Esophagus (tissue), 2 donors: Measurements from ENCODE around the gene KRTAP4-16. TPM values are rescaled to one million over a fixed set of nuclear protein-coding genes. Genes with fewer than 3 reads are reported as not detected.
"Not testable (repeated sequence)": the region's sequence is repeated elsewhere in the genome, so short reads cannot be mapped to it uniquely, and the experiment has no call there.

Source experiments
- H3K27ac ChIP-seq, 2 donors: one replicate each; pipeline ENCODE4 v1.5.1; 2013; ENCODE audit warnings: low read depth in 2 of 2, mild to moderate bottlenecking in 2 of 2, inconsistent platforms in 1 of 2, low read length in 1 of 2, moderate library complexity in 1 of 2
- H3K27me3 ChIP-seq, 2 donors: one replicate each; pipeline ENCODE4 v1.6.1; 2013; ENCODE audit warnings: low read length in 2 of 2, control low read depth in 1 of 2, mild to moderate bottlenecking in 1 of 2; ENCODE audit not compliant: insufficient read depth in 2 of 2, control insufficient read depth in 1 of 2
- H3K36me3 ChIP-seq, 2 donors: one replicate each; pipeline ENCODE4 v1.6.1; 2013; ENCODE audit warnings: low read length in 1 of 2; ENCODE audit not compliant: control insufficient read depth in 2 of 2, insufficient read depth in 2 of 2
- H3K4me1 ChIP-seq, 2 donors: one replicate each; pipeline ENCODE4 v1.6.1; 2013; ENCODE audit warnings: low read length in 1 of 2; ENCODE audit not compliant: control insufficient read depth in 2 of 2, insufficient read depth in 2 of 2
- H3K4me3 ChIP-seq, 2 donors: one replicate each; pipeline ENCODE4 v1.5.1; 2013; ENCODE audit warnings: low read length in 2 of 2, mild to moderate bottlenecking in 2 of 2, low read depth in 1 of 2, moderate library complexity in 1 of 2
- H3K9me3 ChIP-seq, 2 donors: one replicate each; pipeline ENCODE4 v1.6.1; 2013; ENCODE audit warnings: mild to moderate bottlenecking in 2 of 2, low read depth in 1 of 2, low read length in 1 of 2, moderate library complexity in 1 of 2; ENCODE audit not compliant: control insufficient read depth in 2 of 2, insufficient read depth in 1 of 2
- WGBS, 2 donors: extraction: QIAGEN DNeasy Blood & Tissue Kit; methylation state at CpG; one replicate each; pipeline ENCODE4 v1.1.7; 2013; 5-methylcytosine and 5-hydroxymethylcytosine counted together
- polyA plus RNA-seq, 2 donors: library from polyadenylated mRNA; stranded (reverse); fragments of 200-250 nt; gene quantifications; one replicate each; pipeline ENCODE4 v1.2.3, GENCODE V29; 2013
- donor health status: healthy with polysubstance abuse.
- donor health status: Bipolar disorder and iron deficiency.

KRTAP4-16 gene
- polyA plus RNA-seq, 2 donors = not detected

GRCh38 chr17:41121742-41122141, 19.7 kb upstream of the KRTAP4-16 start:
- Histone ChIP-seq H3K9me3 (no peaks in the 10 kb centered on the region), H3K4me1 (no peaks in the 10 kb centered on the region), H3K4me3 (no peak overlapping the region), H3K36me3 (no peaks in the 10 kb centered on the region), H3K27me3 (no peaks in the 10 kb centered on the region), H3K27ac (no peak overlapping the region)
- 80 to 91% methylated on average over 2 of the region's 2 CpGs for WGBS, 2 donors

DNA sequence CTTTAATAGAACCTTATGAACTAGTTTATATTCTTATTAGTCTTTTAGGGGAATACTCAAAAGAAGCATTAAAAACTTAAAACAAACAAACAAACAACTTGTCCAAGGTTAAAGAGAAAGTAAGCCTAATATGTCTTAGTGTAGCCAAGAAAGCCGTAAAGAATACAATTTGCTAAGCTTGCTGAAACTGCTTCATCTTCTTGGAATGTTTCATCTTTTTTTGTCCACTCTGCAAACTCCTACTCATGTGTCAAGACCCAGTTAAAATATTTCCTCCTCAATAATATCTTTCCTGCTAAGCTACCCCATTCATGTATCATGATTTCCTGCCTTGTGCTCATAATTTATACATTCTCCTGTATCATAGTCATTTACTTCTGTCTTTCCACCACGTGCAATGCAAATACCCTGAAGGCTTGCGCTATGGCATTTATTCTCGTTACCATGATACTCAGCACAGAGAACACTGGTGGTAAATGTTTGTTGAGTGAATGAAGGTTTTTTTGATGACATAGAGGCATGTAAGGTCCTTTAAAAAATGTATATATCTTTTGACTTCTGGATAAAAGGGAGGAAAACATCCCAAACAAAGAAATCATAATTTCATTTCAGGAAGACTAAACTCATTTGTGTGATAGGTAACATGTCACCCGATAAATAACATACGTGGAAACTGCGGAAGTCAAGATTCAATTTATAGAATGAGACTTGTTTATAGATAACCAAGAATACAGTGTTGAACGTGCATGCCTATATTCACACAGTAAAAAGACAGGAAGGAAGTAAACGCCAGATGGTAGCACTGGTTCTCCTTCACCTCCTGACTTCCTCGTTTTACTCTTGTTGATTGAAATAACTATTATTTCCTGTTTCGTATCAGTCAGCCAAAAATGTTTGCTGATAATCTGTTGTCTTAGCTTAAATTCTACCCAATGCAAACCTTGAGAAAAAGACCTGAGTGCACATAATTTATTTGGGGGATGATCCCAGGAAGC, 18.0 kb upstream of the KRTAP4-16 start:
- not testable (repeated sequence) for H3K4me3 ChIP-seq, H3K27ac ChIP-seq, H3K27me3 ChIP-seq, H3K4me1 ChIP-seq, H3K9me3 ChIP-seq, H3K36me3 ChIP-seq
- WGBS, 2 donors = 52 to 58% methylated on average over 11 of the region's 11 CpGs

DNA sequence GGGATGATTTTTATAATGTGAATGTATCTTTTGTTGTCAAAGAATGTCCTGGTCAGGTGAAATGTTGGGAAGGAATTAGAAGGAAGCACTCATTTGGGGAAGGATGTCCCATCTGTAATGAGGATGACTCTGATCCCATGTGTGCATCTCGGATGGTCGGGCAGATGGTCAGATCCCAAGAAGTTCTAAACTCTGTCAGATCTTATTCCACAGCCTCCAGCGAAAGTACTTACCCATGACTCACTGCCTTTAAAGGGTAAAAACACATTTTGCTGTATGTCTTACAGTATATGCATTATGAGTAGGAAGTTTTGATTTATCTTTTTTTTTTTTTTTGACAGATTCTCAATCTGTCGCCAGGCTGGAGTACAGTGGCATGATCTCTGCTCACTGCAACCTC, 16.7 kb upstream of the KRTAP4-16 start:
- H3K9me3 ChIP-seq = no peaks in the 10 kb centered on the region
- no peak overlapping the region for H3K27ac ChIP-seq
- H3K4me1 ChIP-seq = no peaks in the 10 kb centered on the region
- no peaks in the 10 kb centered on the region for H3K27me3 ChIP-seq
- H3K36me3 ChIP-seq = no peaks in the 10 kb centered on the region
- no peak overlapping the region for H3K4me3 ChIP-seq
- WGBS, 2 donors = 76 to 81% methylated on average over 4 of the region's 4 CpGs

GRCh38 chr17:41117846-41118386, 15.9 kb upstream of the KRTAP4-16 start, which contains the start of gene KRTAP4-11:
KRTAP4-11 (minus strand) TSS chr17:41118373; CDS start chr17:41118315, 58 bp downstream.
- H3K27me3 ChIP-seq, H3K4me1 ChIP-seq, H3K4me3 ChIP-seq, H3K9me3 ChIP-seq, H3K36me3 ChIP-seq, H3K27ac ChIP-seq: not testable (repeated sequence)
- WGBS, 2 donors = 77 to 84% methylated on average over 9 to 10 of the region's 10 CpGs

DNA sequence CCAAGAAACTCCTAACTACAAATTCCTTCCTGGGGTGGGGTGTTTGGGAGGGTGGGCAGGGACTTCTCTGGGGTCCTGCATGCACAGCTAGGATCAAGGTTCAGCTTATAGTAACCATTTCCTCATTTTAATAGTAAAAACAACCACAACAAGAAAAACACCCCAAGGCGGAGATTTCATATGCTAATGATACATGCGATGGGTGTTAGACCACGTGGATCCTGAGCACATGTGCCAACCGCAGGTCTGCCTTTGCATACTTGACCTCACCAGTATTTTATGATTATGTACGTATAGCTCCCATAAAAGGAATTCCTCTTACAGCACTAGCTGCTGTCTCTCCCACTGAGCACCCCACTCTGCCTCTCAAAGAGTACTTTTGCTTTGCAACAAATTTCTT, 14.3 kb upstream of the KRTAP4-16 start:
- no peaks in the 10 kb centered on the region for H3K4me1 ChIP-seq
- no peaks in the 10 kb centered on the region for H3K27me3 ChIP-seq
- H3K9me3 ChIP-seq = no peaks in the 10 kb centered on the region
- no peak overlapping the region for H3K4me3 ChIP-seq
- H3K36me3 ChIP-seq = no peaks in the 10 kb centered on the region
- WGBS, 2 donors = 54 to 67% methylated on average over 5 of the region's 5 CpGs
- H3K27ac ChIP-seq = no peak overlapping the region

- Histone ChIP-seq H3K4me1 (no peaks in the 10 kb centered on the region), H3K4me3 (no peak overlapping the region), H3K36me3 (no peaks in the 10 kb centered on the region), H3K27ac (no peak overlapping the region), H3K9me3 (no peaks in the 10 kb centered on the region), H3K27me3 (no peaks in the 10 kb centered on the region)
- WGBS, 2 donors = 78 to 81% methylated on average over 2 of the region's 2 CpGs
Measured at GRCh38 chr17:41111151-41111885, 9.3 kb upstream of the KRTAP4-16 start.

DNA sequence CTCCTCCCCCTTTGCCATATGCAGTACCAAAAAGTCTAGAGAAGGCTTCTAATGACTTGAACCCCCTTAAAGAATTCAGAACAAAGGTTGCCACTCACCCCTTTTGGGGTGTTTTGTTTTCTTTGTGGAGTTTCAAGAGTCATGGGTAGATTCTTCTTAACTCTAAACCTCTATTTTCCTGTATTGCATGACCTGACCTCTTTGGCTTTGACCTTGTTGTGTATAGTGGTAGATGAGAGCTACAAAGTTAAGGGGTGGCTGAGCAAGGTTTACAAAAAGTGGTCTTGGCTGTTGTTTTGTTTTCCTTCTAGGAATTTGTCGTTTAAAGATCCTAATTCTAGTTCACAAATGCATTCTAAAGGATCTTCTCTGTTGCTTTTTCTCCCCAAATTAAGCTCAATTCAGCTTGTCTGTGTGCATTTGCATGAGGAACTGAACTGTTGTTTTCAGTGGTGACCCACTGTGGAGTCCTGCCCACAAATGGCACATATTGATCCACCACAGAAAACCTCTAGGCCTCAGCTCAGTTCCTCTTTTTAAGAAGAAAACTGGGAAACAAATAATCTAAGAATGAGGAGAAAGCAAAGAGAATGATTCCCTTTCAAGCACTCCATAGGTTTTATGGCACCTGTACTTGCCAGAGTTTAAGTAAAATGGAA, 6.8 kb upstream of the KRTAP4-16 start:
- not testable (repeated sequence) for H3K9me3 ChIP-seq, H3K27ac ChIP-seq, H3K27me3 ChIP-seq, H3K36me3 ChIP-seq, H3K4me3 ChIP-seq, H3K4me1 ChIP-seq
- 6 to 19% methylated on average over 1 of the region's 1 CpG for WGBS, 2 donors

DNA sequence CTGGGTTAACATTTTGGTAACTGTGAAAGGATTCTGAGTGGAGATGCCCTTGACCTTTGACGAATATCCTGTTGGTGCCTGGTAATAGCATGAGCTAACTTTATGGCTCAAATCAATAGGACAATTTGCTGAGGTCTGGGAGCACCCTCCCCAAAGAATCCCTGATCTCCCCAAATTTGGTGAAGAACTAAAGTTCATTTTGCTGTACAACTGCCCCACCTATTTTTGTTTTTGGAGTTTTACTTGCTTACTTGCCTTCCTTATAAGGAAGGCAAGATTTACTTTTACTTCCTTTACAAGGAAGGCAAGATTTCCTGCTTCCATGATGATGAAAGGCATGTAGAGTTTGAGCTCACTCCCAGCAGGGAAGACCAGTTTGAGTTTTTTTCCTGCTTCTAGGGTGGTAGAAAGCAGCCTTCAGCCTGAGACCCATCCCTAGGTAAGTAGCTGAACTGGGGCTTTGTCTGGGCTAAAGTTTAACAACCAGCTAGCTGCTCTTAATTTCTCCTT, 6.0 kb upstream of the KRTAP4-16 start:
- H3K4me3 ChIP-seq = no peak overlapping the region
- WGBS, 2 donors = 58 to 79% methylated on average over 1 of the region's 1 CpG
- no peak overlapping the region for H3K27ac ChIP-seq
- no peaks in the 10 kb centered on the region for H3K27me3 ChIP-seq
- H3K4me1 ChIP-seq = no peaks in the 10 kb centered on the region
- no peaks in the 10 kb centered on the region for H3K36me3 ChIP-seq
- H3K9me3 ChIP-seq = no peaks in the 10 kb centered on the region

DNA sequence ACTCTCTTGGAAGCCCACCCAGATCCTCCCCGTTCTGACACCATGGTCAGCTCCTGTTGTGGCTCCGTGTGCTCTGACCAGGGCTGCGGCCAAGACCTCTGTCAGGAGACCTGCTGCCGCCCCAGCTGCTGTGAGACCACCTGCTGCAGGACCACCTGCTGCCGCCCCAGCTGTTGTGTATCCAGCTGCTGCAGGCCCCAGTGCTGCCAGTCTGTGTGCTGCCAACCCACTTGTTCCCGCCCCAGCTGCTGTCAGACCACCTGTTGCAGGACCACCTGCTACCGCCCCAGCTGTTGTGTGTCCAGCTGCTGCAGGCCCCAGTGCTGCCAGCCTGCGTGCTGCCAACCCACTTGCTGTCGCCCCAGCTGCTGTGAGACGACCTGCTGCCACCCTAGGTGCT, 3.3 kb upstream of the KRTAP4-16 start, which contains the start of gene KRTAP4-9:
KRTAP4-9 (plus strand) TSS at position 43 of the 400 bp plus-strand sequence; CDS start at position 43, 0 bp downstream.
- 76 to 78% methylated on average over 9 to 10 of the region's 10 CpGs for WGBS, 2 donors
- not testable (repeated sequence) for H3K4me1 ChIP-seq

More for the DNA sequence above, 3.3 kb upstream of the KRTAP4-16 start, which contains the start of gene KRTAP4-9:
- not testable (repeated sequence) for H3K27ac ChIP-seq, H3K36me3 ChIP-seq, H3K27me3 ChIP-seq, H3K9me3 ChIP-seq, H3K4me3 ChIP-seq
